Liver (tissue), 9 donors: ENCODE results near the gene C15orf39. TPM values are rescaled to one million over a fixed set of nuclear protein-coding genes. Genes with fewer than 3 reads are reported as not detected.

ENCODE experiments used
- DNase-seq: peaks from one replicate; pipeline ENCODE4 v3.0.0-alpha.2; 2017; ENCODE audit warnings: low spot score
- H3K27ac ChIP-seq, 2 donors: one replicate each; pipeline ENCODE4 v1.7.0; 2013; ENCODE audit warnings: inconsistent platforms in 2 of 2, low read length in 2 of 2, control low read depth in 1 of 2, low read depth in 1 of 2, mild to moderate bottlenecking in 1 of 2
- H3K27me3 ChIP-seq, 4 donors: one replicate each; pipeline versions ENCODE4 v1.6.1 to v1.7.0; 2013; ENCODE audit warnings: low read length in 3 of 4, inconsistent platforms in 1 of 4, mild to moderate bottlenecking in 1 of 4, moderate library complexity in 1 of 4; ENCODE audit not compliant: control insufficient read depth in 4 of 4, insufficient read depth in 4 of 4
- H3K36me3 ChIP-seq, 4 donors: one replicate each; pipeline versions ENCODE4 v1.6.1 to v1.7.0; 2013; ENCODE audit warnings: low read length in 3 of 4, mild to moderate bottlenecking in 3 of 4, low read depth in 1 of 4, moderate library complexity in 1 of 4; ENCODE audit not compliant: control insufficient read depth in 4 of 4, insufficient read depth in 3 of 4
- H3K4me1 ChIP-seq, 4 donors: one replicate each; pipeline versions ENCODE4 v1.6.1 to v1.7.0; 2013; ENCODE audit warnings: low read length in 3 of 4, mild to moderate bottlenecking in 3 of 4, moderate library complexity in 1 of 4; ENCODE audit not compliant: control insufficient read depth in 4 of 4, insufficient read depth in 4 of 4
- H3K4me3 ChIP-seq, 3 donors: one replicate each; pipeline versions ENCODE4 v1.6.1 to v1.7.0; 2013; ENCODE audit warnings: low read length in 3 of 3, control low read depth in 1 of 3, low read depth in 1 of 3, mild to moderate bottlenecking in 1 of 3
- H3K9ac ChIP-seq, 2 donors: one replicate each; pipeline ENCODE4 v1.7.0; 2013; ENCODE audit warnings: low read length in 2 of 2, mild to moderate bottlenecking in 2 of 2, moderate library complexity in 2 of 2, control low read depth in 1 of 2, low read depth in 1 of 2
- H3K9me3 ChIP-seq, 4 donors: one replicate each; pipeline versions ENCODE4 v1.6.1 to v1.7.0; 2013; ENCODE audit warnings: low read length in 3 of 4; ENCODE audit not compliant: control insufficient read depth in 4 of 4
- EGR1 ChIP-seq, 2 donors: IDR thresholded peaks; 2 replicates each; pipeline ENCODE4 v1.6.1; 2016 to 2018; ENCODE audit warnings: antibody characterized with exemption in 2 of 2, low read depth in 2 of 2
- FOXA1 ChIP-seq: IDR thresholded peaks from 2 replicates; pipeline ENCODE4 v1.6.1; 2016; ENCODE audit warnings: antibody characterized with exemption
- GABPA ChIP-seq, 2 donors: IDR thresholded peaks in 1 of 2; conservative IDR thresholded peaks in 1 of 2; 2 replicates each; pipeline ENCODE4 v1.6.1; 2016; ENCODE audit warnings: antibody characterized with exemption in 2 of 2, mild to moderate bottlenecking in 1 of 2, moderate library complexity in 1 of 2
- HNF4A ChIP-seq, 2 donors: conservative IDR thresholded peaks; 2 replicates each; pipeline ENCODE4 v1.6.1; 2016; ENCODE audit warnings: antibody characterized with exemption in 2 of 2, mild to moderate bottlenecking in 2 of 2
- HNF4G ChIP-seq: IDR thresholded peaks from 2 replicates; pipeline ENCODE4 v1.6.1; 2016; ENCODE audit warnings: antibody characterized with exemption
- JUND ChIP-seq, 2 donors: IDR thresholded peaks; 2 replicates each; pipeline ENCODE4 v1.6.1; 2016; ENCODE audit warnings: antibody characterized with exemption in 2 of 2
- NR2F2 ChIP-seq: IDR thresholded peaks from 2 replicates; pipeline ENCODE4 v1.6.1; 2016; ENCODE audit warnings: antibody characterized with exemption
- RAD21 ChIP-seq, 2 donors: IDR thresholded peaks; 2 replicates each; pipeline ENCODE4 v1.6.1; 2016; ENCODE audit warnings: antibody characterized with exemption in 2 of 2, mild to moderate bottlenecking in 2 of 2
- RXRA ChIP-seq, 2 donors: IDR thresholded peaks; 2 replicates each; pipeline ENCODE4 v1.6.1; 2017 to 2018; ENCODE audit warnings: antibody characterized with exemption in 2 of 2, mild to moderate bottlenecking in 1 of 2
- SP1 ChIP-seq: IDR thresholded peaks from 2 replicates; pipeline ENCODE4 v1.6.1; 2018; ENCODE audit warnings: antibody characterized with exemption, mild to moderate bottlenecking
- TAF1 ChIP-seq: conservative IDR thresholded peaks from 2 replicates; pipeline ENCODE4 v1.6.1; 2016; ENCODE audit warnings: antibody characterized with exemption, mild to moderate bottlenecking
- YY1 ChIP-seq: IDR thresholded peaks from 2 replicates; pipeline ENCODE4 v1.6.1; 2016; ENCODE audit warnings: antibody characterized with exemption, mild to moderate bottlenecking
- WGBS: extraction: QIAGEN DNeasy Blood & Tissue Kit; methylation state at CpG from one replicate; pipeline ENCODE4 v1.1.7; 2013; 5-methylcytosine and 5-hydroxymethylcytosine counted together
- polyA plus RNA-seq, 2 donors: library from polyadenylated mRNA; stranded (reverse) in 1 of 2; unstranded in 1 of 2; fragments of 200-250 nt in 1 of 2; fragments of >200 nt in 1 of 2; fragmentation: Nextera tagmentation in 1 of 2; extraction: Ambion mirVana in 1 of 2; gene quantifications; one replicate each; pipeline versions ENCODE4 v1.2.1 to v1.2.3, GENCODE V29; 2013 to 2015
- total RNA-seq, 2 donors: library from RNA; depleted of rRNA; stranded (reverse); fragments of >200 nt; gene quantifications; one replicate each; pipeline ENCODE4 v1.2.3, GENCODE V29; 2014
- TF ChIP-seq, protein P1 (sequence below): IDR thresholded peaks from 2 replicates; pipeline ENCODE4 v1.6.1; 2016; ENCODE audit warnings: antibody characterized with exemption
- TF ChIP-seq, protein P2 (sequence below): IDR thresholded peaks from 2 replicates; pipeline ENCODE4 v1.6.1; 2016; ENCODE audit warnings: antibody characterized with exemption
- TF ChIP-seq, protein P3 (sequence below): fragments of 150-350 bp; IDR thresholded peaks from 2 replicates; pipeline ENCODE4 v1.5.1; 2017; ENCODE audit warnings: improper control_type of control experiment, low read depth, low read length; ENCODE audit not compliant: missing input control
- TF ChIP-seq, protein P4 (sequence below): IDR thresholded peaks from 2 replicates; pipeline ENCODE4 v1.6.1; 2016; ENCODE audit warnings: antibody characterized with exemption, mild to moderate bottlenecking
- TF ChIP-seq, protein P5 (sequence below): IDR thresholded peaks from 2 replicates; pipeline ENCODE4 v1.6.1; 2016; ENCODE audit warnings: antibody characterized with exemption
- donor health status: healthy.
- donor health status: healthy.
- donor health status: healthy.
- donor health status: healthy.
- donor health status: healthy.

Gene C15orf39
- total and polyA plus RNA-seq, 4 donors = 1.2 to 4.0 (median 3.0) TPM

DNA sequence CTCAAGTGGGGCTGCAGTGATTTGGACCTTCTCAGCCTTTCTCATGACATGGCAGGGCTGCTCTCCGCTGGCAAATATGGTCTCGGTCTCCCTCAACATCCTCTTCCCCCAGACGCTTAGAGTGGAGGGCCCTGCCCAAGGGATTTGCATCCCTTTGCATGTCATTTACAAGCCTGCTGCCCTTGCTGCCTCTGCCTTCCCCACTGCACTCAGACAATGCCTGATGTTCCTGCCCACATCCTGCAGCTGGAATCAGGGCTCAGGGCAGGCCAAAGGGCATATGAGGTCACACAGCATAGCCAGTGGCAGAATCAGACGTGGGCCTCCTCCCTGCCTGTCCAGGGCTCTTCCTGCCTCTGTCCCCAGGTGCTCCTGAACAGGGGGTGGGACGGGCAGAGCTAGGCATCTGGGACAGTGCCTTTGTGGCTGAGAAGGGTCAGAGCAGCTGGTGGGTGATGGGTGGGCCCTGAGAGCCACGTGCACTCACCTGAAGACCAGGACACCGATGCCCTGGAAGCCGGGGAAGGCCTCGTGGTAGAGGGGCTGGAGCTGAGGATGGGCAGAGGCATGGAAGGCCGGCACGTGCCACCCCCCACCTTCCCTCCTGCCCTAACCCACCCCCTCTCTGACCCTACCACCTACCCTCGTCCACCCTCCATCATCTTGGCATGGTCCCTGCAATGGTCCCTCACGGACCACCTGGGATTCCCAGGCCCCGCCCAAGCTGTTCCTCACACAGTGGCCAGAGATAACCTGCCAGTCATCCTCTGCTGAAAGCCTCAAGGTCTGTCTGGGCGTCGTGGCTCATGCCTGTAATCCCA lies 29.1 kb downstream of the C15orf39 start:
- TF ChIP-seq RXRA (IDR thresholded peaks at IDR 0.05) (no peak), EGR1 (IDR thresholded peaks at IDR 0.05; ENCODE audit: low read depth in 2 of 2) (no peak), HNF4G (no peak), NR2F2 (no peak), HNF4A (conservative IDR thresholded peaks at IDR 0.05) (no peak), FOXA1 (no peak), YY1 (no peak), GABPA (IDR thresholded peaks at IDR 0.05 in 1 of 2, conservative IDR thresholded peaks at IDR 0.05 in 1 of 2) (no peak), JUND (IDR thresholded peaks at IDR 0.05) (no peak), RAD21 (IDR thresholded peaks at IDR 0.05) (no peak), TAF1 (no peak), SP1 (no peak)
- TF ChIP-seq, protein P1, sequence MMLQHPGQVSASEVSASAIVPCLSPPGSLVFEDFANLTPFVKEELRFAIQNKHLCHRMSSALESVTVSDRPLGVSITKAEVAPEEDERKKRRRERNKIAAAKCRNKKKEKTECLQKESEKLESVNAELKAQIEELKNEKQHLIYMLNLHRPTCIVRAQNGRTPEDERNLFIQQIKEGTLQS = no peak
- TF ChIP-seq, protein P2, sequence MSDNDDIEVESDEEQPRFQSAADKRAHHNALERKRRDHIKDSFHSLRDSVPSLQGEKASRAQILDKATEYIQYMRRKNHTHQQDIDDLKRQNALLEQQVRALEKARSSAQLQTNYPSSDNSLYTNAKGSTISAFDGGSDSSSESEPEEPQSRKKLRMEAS = no peak
- TF ChIP-seq, protein P3, sequence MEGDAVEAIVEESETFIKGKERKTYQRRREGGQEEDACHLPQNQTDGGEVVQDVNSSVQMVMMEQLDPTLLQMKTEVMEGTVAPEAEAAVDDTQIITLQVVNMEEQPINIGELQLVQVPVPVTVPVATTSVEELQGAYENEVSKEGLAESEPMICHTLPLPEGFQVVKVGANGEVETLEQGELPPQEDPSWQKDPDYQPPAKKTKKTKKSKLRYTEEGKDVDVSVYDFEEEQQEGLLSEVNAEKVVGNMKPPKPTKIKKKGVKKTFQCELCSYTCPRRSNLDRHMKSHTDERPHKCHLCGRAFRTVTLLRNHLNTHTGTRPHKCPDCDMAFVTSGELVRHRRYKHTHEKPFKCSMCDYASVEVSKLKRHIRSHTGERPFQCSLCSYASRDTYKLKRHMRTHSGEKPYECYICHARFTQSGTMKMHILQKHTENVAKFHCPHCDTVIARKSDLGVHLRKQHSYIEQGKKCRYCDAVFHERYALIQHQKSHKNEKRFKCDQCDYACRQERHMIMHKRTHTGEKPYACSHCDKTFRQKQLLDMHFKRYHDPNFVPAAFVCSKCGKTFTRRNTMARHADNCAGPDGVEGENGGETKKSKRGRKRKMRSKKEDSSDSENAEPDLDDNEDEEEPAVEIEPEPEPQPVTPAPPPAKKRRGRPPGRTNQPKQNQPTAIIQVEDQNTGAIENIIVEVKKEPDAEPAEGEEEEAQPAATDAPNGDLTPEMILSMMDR = no peak
- TF ChIP-seq, protein P4, sequence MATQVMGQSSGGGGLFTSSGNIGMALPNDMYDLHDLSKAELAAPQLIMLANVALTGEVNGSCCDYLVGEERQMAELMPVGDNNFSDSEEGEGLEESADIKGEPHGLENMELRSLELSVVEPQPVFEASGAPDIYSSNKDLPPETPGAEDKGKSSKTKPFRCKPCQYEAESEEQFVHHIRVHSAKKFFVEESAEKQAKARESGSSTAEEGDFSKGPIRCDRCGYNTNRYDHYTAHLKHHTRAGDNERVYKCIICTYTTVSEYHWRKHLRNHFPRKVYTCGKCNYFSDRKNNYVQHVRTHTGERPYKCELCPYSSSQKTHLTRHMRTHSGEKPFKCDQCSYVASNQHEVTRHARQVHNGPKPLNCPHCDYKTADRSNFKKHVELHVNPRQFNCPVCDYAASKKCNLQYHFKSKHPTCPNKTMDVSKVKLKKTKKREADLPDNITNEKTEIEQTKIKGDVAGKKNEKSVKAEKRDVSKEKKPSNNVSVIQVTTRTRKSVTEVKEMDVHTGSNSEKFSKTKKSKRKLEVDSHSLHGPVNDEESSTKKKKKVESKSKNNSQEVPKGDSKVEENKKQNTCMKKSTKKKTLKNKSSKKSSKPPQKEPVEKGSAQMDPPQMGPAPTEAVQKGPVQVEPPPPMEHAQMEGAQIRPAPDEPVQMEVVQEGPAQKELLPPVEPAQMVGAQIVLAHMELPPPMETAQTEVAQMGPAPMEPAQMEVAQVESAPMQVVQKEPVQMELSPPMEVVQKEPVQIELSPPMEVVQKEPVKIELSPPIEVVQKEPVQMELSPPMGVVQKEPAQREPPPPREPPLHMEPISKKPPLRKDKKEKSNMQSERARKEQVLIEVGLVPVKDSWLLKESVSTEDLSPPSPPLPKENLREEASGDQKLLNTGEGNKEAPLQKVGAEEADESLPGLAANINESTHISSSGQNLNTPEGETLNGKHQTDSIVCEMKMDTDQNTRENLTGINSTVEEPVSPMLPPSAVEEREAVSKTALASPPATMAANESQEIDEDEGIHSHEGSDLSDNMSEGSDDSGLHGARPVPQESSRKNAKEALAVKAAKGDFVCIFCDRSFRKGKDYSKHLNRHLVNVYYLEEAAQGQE = no peak
- TF ChIP-seq, protein P5, sequence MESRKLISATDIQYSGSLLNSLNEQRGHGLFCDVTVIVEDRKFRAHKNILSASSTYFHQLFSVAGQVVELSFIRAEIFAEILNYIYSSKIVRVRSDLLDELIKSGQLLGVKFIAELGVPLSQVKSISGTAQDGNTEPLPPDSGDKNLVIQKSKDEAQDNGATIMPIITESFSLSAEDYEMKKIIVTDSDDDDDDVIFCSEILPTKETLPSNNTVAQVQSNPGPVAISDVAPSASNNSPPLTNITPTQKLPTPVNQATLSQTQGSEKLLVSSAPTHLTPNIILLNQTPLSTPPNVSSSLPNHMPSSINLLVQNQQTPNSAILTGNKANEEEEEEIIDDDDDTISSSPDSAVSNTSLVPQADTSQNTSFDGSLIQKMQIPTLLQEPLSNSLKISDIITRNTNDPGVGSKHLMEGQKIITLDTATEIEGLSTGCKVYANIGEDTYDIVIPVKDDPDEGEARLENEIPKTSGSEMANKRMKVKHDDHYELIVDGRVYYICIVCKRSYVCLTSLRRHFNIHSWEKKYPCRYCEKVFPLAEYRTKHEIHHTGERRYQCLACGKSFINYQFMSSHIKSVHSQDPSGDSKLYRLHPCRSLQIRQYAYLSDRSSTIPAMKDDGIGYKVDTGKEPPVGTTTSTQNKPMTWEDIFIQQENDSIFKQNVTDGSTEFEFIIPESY = no peak
- Histone ChIP-seq H3K27ac (no peak overlapping the region), H3K27me3 (peaks cover 0 to 6% (median 0%) of the 10 kb centered on the region in 4 donors), H3K9ac (no peak overlapping the region), H3K4me3 (no peak overlapping the region), H3K36me3 (no peaks in the 10 kb centered on the region), H3K9me3 (no peaks in the 10 kb centered on the region), H3K4me1 (peaks cover 0 to 2% (median 0%) of the 10 kb centered on the region in 4 donors)
- 87% methylated on average over 16 of the region's 16 CpGs for WGBS
- DNase-seq = no peak
